Measurements from ENCODE around the gene TOLLIP.

GRCh38 chr11:1242289-1242688 lies 67.1 kb downstream of the TOLLIP start:
- TF ChIP-seq CTCF (IDR thresholded peaks at IDR 0.05) (no peak), POLR2A (IDR thresholded peaks at IDR 0.05) (no peak)

Data from Peyer's patch (tissue), 4 donors.